ENCODE measurements around the gene CSF3. TPM values are rescaled to one million over a fixed set of nuclear protein-coding genes. Genes with fewer than 3 reads are reported as not detected.
A peak's percentile ranks its signal among the peaks of the same experiment; 100 is the strongest.

The CSF3 gene
- total RNA-seq, 2 experiments from 2014 or later: not detected

GRCh38 chr17:40018211-40019121, 3.2 kb downstream of the CSF3 start:
- DNase-seq: no peak
- peaks cover 19% of the 10 kb centered on the region for H3K36me3 Mint-ChIP-seq
- H3K27me3 Mint-ChIP-seq: no peaks in the 10 kb centered on the region
- H3K27ac Mint-ChIP-seq: no peak overlapping the region
- POLR2A ChIA-PET: no interaction called here
- no peaks in the 10 kb centered on the region for H3K9me3 Mint-ChIP-seq
- CTCF ChIA-PET: interaction anchor here (0.6 to 7.4 kb wide), 4 partner anchors 9 to 275 kb away, joined by 3 to 85 read pairs (median 10); no protein-coding TSS in a partner anchor
- intact Hi-C loops (cut with micrococcal nuclease): loop anchor here (10.0 kb wide), 1 partner anchor 266 kb away; the partner anchor contains the start of gene CDC6
- no peak overlapping the region for H3K4me3 Mint-ChIP-seq
- no peaks in the 10 kb centered on the region for H3K4me1 Mint-ChIP-seq (ENCODE audit: low read depth)

- ChIA-PET POLR2A (no interaction called here), CTCF (interaction anchor here (0.6 to 3.7 kb wide), 2 partner anchors 56 to 274 kb away, joined by 4 to 15 read pairs; no protein-coding TSS in a partner anchor)
- no peak for DNase-seq
- H3K4me1 Mint-ChIP-seq (ENCODE audit: low read depth): no peaks in the 10 kb centered on the region
- H3K9me3 Mint-ChIP-seq: no peaks in the 10 kb centered on the region
- H3K36me3 Mint-ChIP-seq: peaks cover 19% of the 10 kb centered on the region
- intact Hi-C loops (cut with micrococcal nuclease): loop anchor here (10.0 kb wide), 1 partner anchor 265 kb away; the partner anchor contains the start of gene CDC6
- no peak overlapping the region for H3K4me3 Mint-ChIP-seq
- H3K27ac Mint-ChIP-seq: no peak overlapping the region
- no peaks in the 10 kb centered on the region for H3K27me3 Mint-ChIP-seq
These were observed 4.1 kb downstream of the CSF3 start for GRCh38 chr17:40019140-40019991.

GRCh38 chr17:40020146-40020545, 4.9 kb downstream of the CSF3 start:
- no peaks in the 10 kb centered on the region for H3K9me3 Mint-ChIP-seq
- H3K4me1 Mint-ChIP-seq (ENCODE audit: low read depth): no peaks in the 10 kb centered on the region
- H3K4me3 Mint-ChIP-seq: no peak overlapping the region
- CTCF ChIA-PET: no interaction called here
- DNase-seq: no peak
- intact Hi-C loops (cut with micrococcal nuclease): loop anchor here (10.0 kb wide), 1 partner anchor 155 kb away; the partner anchor contains the start of gene RAPGEFL1
- H3K27ac Mint-ChIP-seq: no peak overlapping the region
- POLR2A ChIA-PET: no interaction called here
- H3K36me3 Mint-ChIP-seq: peaks cover 20% of the 10 kb centered on the region
- H3K27me3 Mint-ChIP-seq: no peaks in the 10 kb centered on the region

- H3K4me3 Mint-ChIP-seq: no peak overlapping the region
- no peaks in the 10 kb centered on the region for H3K9me3 Mint-ChIP-seq
- no peak overlapping the region for H3K27ac Mint-ChIP-seq
- no peaks in the 10 kb centered on the region for H3K27me3 Mint-ChIP-seq
- no peak for DNase-seq
- peaks cover 14% of the 10 kb centered on the region for H3K4me1 Mint-ChIP-seq (ENCODE audit: low read depth)
- CTCF ChIA-PET: interaction anchor here (1.4 kb wide), 1 partner anchor 10 kb away, joined by 5 read pairs; no protein-coding TSS in a partner anchor
- intact Hi-C loops (cut with micrococcal nuclease): loop anchor here (10.0 kb wide), 1 partner anchor 153 kb away; the partner anchor contains the start of gene RAPGEFL1
- POLR2A ChIA-PET: no interaction called here
- peaks cover 33% of the 10 kb centered on the region for H3K36me3 Mint-ChIP-seq
These were observed 6.3 kb downstream of the CSF3 start for GRCh38 chr17:40021451-40021971.

GRCh38 chr17:40022497-40022896, 7.3 kb downstream of the CSF3 start:
- Mint-ChIP-seq H3K36me3 (peaks cover 39% of the 10 kb centered on the region), H3K4me1 (ENCODE audit: low read depth) (peaks cover 21% of the 10 kb centered on the region), H3K27ac (no peak overlapping the region), H3K4me3 (no peak overlapping the region), H3K9me3 (no peaks in the 10 kb centered on the region), H3K27me3 (no peaks in the 10 kb centered on the region)
- CTCF ChIA-PET: interaction anchor here (0.9 to 1.5 kb wide), 2 partner anchors 64 to 91 kb away, joined by 3 to 4 read pairs; no protein-coding TSS in a partner anchor
- intact Hi-C loops (cut with micrococcal nuclease): loop anchor here (10.0 kb wide), 1 partner anchor 152 kb away; the partner anchor contains the start of gene RAPGEFL1
- POLR2A ChIA-PET: no interaction called here
- no peak for DNase-seq

- Mint-ChIP-seq H3K27me3 (no peaks in the 10 kb centered on the region), H3K36me3 (peaks cover 40% of the 10 kb centered on the region), H3K27ac (no peak overlapping the region), H3K4me1 (ENCODE audit: low read depth) (peaks cover 21% of the 10 kb centered on the region), H3K4me3 (no peak overlapping the region), H3K9me3 (no peaks in the 10 kb centered on the region)
- DNase-seq: no peak
- intact Hi-C loops (cut with micrococcal nuclease): loop anchor here (10.0 kb wide), 1 partner anchor 152 kb away; the partner anchor contains the start of gene RAPGEFL1
- ChIA-PET CTCF (interaction anchor here (0.9 to 1.5 kb wide), 2 partner anchors 63 to 90 kb away, joined by 3 to 4 read pairs; no protein-coding TSS in a partner anchor), POLR2A (no interaction called here)
These were observed 7.8 kb downstream of the CSF3 start for GRCh38 chr17:40022961-40023541.

- POLR2A ChIA-PET: no interaction called here
- CTCF ChIA-PET: interaction anchor here (1.5 kb wide), 1 partner anchor 89 kb away, joined by 4 read pairs; no protein-coding TSS in a partner anchor
These were observed 8.5 kb downstream of the CSF3 start for GRCh38 chr17:40023590-40024292.

GRCh38 chr17:40024901-40025300, 9.7 kb downstream of the CSF3 start:
- Mint-ChIP-seq H3K27ac (no peak overlapping the region), H3K4me1 (ENCODE audit: low read depth) (peaks cover 21% of the 10 kb centered on the region), H3K4me3 (no peak overlapping the region), H3K36me3 (peaks cover 42% of the 10 kb centered on the region), H3K27me3 (no peaks in the 10 kb centered on the region), H3K9me3 (no peaks in the 10 kb centered on the region)
- intact Hi-C loops (cut with micrococcal nuclease): loop anchor here (5.0 to 10.0 kb wide), 2 partner anchors 87 to 150 kb away; partner anchors contain the start of gene RAPGEFL1
- no peak for DNase-seq
- ChIA-PET CTCF (interaction anchor here (1.3 to 6.3 kb wide), 6 partner anchors 10 to 402 kb away, joined by 3 to 85 read pairs (median 31); partner anchors contain the start of gene CSF3), POLR2A (no interaction called here)

More at GRCh38 chr17:40023590-40024292, 8.5 kb downstream of the CSF3 start:
- H3K36me3 Mint-ChIP-seq: peaks cover 44% of the 10 kb centered on the region
- H3K4me1 Mint-ChIP-seq (ENCODE audit: low read depth): peaks cover 21% of the 10 kb centered on the region
- H3K27me3 Mint-ChIP-seq: no peaks in the 10 kb centered on the region
- no peak for DNase-seq
- no peak overlapping the region for H3K27ac Mint-ChIP-seq
- H3K9me3 Mint-ChIP-seq: no peaks in the 10 kb centered on the region
- H3K4me3 Mint-ChIP-seq: no peak overlapping the region
- intact Hi-C loops (cut with micrococcal nuclease): loop anchor here (10.0 kb wide), 1 partner anchor 151 kb away; the partner anchor contains the start of gene RAPGEFL1

GRCh38 chr17:40025559-40025958, 10.3 kb downstream of the CSF3 start:
- intact Hi-C loops (cut with micrococcal nuclease): loop anchor here (5.0 to 10.0 kb wide), 2 partner anchors 87 to 149 kb away; partner anchors contain the start of gene RAPGEFL1
- no peak for DNase-seq
- H3K4me1 Mint-ChIP-seq (ENCODE audit: low read depth): peaks cover 21% of the 10 kb centered on the region
- no peaks in the 10 kb centered on the region for H3K27me3 Mint-ChIP-seq
- H3K4me3 Mint-ChIP-seq: no peak overlapping the region
- H3K36me3 Mint-ChIP-seq: peaks cover 38% of the 10 kb centered on the region
- no peak overlapping the region for H3K27ac Mint-ChIP-seq
- no peaks in the 10 kb centered on the region for H3K9me3 Mint-ChIP-seq
- ChIA-PET CTCF (interaction anchor here (0.8 to 6.3 kb wide), 12 partner anchors 10 to 402 kb away, joined by 3 to 85 read pairs (median 7); partner anchors contain the start of gene CSF3), POLR2A (no interaction called here)

- Mint-ChIP-seq H3K27ac (no peak overlapping the region), H3K36me3 (peaks cover 41% of the 10 kb centered on the region), H3K27me3 (no peaks in the 10 kb centered on the region), H3K4me1 (ENCODE audit: low read depth) (peaks cover 21% of the 10 kb centered on the region), H3K4me3 (no peak overlapping the region), H3K9me3 (no peaks in the 10 kb centered on the region)
- ChIA-PET CTCF (interaction anchor here (0.6 to 6.3 kb wide), 23 partner anchors 11 to 403 kb away, joined by 3 to 85 read pairs (median 6); partner anchors contain the start of genes CSF3, MED24, PSMD3 and THRA), POLR2A (interaction anchor here (0.6 kb wide), 1 partner anchor 81 kb away, joined by 3 read pairs; no protein-coding TSS in a partner anchor)
- intact Hi-C loops (cut with micrococcal nuclease): loop anchor here (5.0 to 10.0 kb wide), 2 partner anchors 86 to 149 kb away; partner anchors contain the start of gene RAPGEFL1
- DNase-seq: peak; percentile 53
These were observed 11.0 kb downstream of the CSF3 start for GRCh38 chr17:40025991-40026815.
